Superior temporal gyrus (tissue), 1 donor: Measurements from ENCODE around the gene TMEM132E.

Source experiments
- DNase-seq: peaks from one replicate; pipeline ENCODE4 v3.0.0-alpha.2; 2016; ENCODE audit errors: extremely low spot score

Gene TMEM132E

GRCh38 chr17:34634551-34635160 lies 55.3 kb downstream of the TMEM132E start:
- DNase-seq, result no peak

- no peak for DNase-seq
Observed at GRCh38 chr17:34635876-34636275, 56.5 kb downstream of the TMEM132E start.

GRCh38 chr17:34637041-34637547 lies 57.7 kb downstream of the TMEM132E start:
- DNase-seq, result no peak

- DNase-seq, result peak; percentile 84
Observed at GRCh38 chr17:34637548-34638525, 58.5 kb downstream of the TMEM132E start.

- DNase-seq, result no peak
Observed at GRCh38 chr17:34638526-34639260, 59.3 kb downstream of the TMEM132E start.

- DNase-seq, result peak; percentile 69
Observed at GRCh38 chr17:34639706-34640425, 60.5 kb downstream of the TMEM132E start.

GRCh38 chr17:34641368-34641767 lies 62.0 kb downstream of the TMEM132E start:
- DNase-seq, result peak; percentile 12

- DNase-seq, result no peak
Observed at GRCh38 chr17:34644941-34645550, 65.7 kb downstream of the TMEM132E start.

- DNase-seq, result no peak
Observed at GRCh38 chr17:34645594-34645993, 66.2 kb downstream of the TMEM132E start.

GRCh38 chr17:34647511-34647910 lies 68.1 kb downstream of the TMEM132E start:
- no peak for DNase-seq

- DNase-seq, result no peak
Observed at GRCh38 chr17:34650051-34650750, 70.8 kb downstream of the TMEM132E start.

GRCh38 chr17:34651402-34651811 lies 72.0 kb downstream of the TMEM132E start:
- no peak for DNase-seq

- DNase-seq, result no peak
Observed at GRCh38 chr17:34652021-34652555, 72.7 kb downstream of the TMEM132E start.

GRCh38 chr17:34653511-34653910 lies 74.1 kb downstream of the TMEM132E start:
- DNase-seq, result no peak

GRCh38 chr17:34654276-34654880 lies 75.0 kb downstream of the TMEM132E start:
- no peak for DNase-seq

GRCh38 chr17:34654881-34655276 lies 75.5 kb downstream of the TMEM132E start:
- no peak for DNase-seq

GRCh38 chr17:34656801-34657200 lies 77.4 kb downstream of the TMEM132E start:
- no peak for DNase-seq

- no peak for DNase-seq
Observed at GRCh38 chr17:34658811-34659560, 79.6 kb downstream of the TMEM132E start.

- no peak for DNase-seq
Observed at GRCh38 chr17:34663714-34664113, 84.3 kb downstream of the TMEM132E start.
